ENCODE data around the gene USP12.
"Not testable (repeated sequence)": the region's sequence is repeated elsewhere in the genome, so short reads cannot be mapped to it uniquely, and the experiment has no call there.

The USP12 gene, protein sequence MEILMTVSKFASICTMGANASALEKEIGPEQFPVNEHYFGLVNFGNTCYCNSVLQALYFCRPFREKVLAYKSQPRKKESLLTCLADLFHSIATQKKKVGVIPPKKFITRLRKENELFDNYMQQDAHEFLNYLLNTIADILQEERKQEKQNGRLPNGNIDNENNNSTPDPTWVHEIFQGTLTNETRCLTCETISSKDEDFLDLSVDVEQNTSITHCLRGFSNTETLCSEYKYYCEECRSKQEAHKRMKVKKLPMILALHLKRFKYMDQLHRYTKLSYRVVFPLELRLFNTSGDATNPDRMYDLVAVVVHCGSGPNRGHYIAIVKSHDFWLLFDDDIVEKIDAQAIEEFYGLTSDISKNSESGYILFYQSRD

DNA sequence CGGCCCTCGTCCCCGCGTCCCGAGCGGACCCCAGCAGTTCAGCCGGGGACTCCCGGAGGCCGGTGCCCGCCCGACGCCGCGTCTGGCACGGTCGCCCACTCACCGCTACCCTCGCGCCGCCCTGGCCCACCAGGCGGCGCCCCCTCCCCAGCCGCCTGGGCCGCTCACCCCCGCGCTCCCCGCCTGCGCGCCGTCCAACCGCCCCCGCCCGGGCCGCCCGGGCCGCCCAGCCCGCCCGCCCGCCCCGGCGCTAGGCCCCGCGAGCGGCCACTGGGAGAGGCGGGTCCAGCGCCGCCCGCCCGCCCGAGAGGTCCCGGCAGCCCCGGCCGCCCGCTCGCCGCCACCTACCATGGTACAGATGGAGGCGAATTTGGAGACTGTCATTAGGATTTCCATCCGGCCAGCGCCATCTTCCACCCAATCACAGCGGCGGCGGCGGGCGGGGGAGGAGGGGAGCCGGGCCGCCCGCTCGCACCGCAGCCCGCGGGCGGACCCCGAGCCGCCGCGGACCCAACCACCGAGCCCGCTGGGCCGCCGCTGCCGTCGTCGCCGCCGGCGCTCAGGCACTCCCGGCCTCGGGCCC, at the start of gene USP12:
Gene USP12 (minus strand): TSS at position 568 of the 583 bp plus-strand sequence. CDS start 172 bp downstream, at position 396.
- DNase-seq, result no peak

DNA sequence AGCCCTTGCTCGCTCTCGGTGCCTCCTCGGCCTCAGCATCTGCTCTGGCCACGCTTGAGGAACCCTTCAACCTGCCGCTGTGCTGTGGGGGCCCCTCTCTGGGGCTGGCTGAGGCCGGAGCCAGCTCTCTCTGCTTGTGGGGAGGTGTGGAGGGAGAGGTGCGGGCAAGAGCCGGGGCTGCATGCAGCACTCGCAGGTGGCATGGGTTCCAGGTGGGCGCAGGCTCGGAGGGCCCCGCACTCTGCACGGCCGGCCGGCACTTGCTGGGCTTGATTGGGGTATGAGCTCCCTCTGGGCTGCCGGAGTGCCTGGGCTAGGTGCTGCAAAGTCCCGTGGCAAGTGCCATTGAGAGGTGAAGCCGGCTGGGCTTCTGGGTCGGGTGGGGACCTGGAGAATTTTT, 48.0 kb upstream of the USP12 start:
- no peak for DNase-seq

DNA sequence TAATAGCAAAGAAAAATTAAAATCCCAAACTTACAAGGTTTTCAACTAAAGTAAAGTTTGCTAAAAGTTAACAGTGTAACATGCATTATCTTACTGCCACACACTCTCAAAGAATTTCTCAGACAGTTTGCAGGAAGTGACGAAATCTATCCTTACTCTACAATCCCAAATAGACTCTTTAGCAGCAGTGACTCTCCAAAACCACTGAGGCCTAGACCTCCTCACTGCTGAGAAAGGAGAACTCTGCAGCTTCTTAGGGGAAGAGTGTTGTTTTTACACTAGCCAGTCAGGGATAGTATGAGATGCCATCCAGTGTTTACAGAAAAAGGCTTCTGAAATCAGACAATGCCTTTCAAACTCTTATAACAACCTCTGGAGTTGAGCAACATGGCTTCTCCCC, 47.2 kb upstream of the USP12 start:
- DNase-seq, result not testable (repeated sequence)

- not testable (repeated sequence) for DNase-seq
These were observed 46.2 kb upstream of the USP12 start for GRCh38 chr13:27217791-27218190.

DNA sequence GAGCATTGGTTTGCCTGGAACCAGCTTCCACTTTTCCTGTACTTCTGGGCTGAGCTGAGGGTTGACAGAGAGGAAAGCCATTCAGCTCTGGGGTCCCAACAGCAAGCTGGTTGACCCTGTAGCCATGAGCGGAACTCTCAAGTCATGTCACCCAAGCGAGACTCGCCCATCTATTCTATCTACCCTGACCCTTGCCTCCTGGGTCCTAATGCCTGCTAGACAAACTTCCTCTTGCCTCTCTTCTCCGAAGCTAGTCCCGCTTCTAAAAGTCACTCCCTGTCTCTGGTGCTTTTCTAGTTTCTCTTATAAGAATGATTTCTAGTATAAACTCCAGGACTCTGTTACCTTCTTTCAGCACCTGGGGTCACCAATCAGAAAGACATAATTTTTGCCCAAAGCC, 41.8 kb upstream of the USP12 start:
- DNase-seq, result not testable (repeated sequence)

DNA sequence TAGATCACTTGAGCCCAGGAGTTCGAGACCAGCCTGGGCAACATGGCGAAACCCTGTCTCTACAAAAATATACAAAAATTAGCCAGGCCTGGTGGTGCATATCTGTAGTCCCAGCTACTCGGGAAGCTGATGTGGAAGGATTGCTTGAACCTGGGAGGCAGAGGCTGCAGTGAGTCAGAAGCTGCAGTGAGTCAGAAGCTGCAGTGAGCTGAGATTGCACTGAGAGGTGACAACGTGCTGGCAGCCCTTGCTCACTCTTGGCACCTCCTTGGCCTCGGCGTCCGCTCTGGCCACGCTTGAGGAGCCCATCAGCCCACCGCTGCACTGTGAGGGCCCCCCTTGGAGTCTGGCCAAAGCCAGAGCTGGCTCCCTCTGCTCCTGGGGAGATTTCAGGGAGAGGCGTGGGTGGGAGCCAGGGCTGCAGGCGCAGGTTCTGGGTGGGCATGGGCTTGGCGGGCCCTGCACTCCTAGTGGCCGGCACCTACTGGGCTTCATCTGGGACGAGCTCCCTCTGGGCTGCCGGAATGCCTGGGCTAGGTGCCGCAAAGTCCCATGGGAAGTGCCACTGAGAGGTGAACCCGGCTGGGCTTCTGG, 40.3 kb upstream of the USP12 start:
- no peak for DNase-seq

DNA sequence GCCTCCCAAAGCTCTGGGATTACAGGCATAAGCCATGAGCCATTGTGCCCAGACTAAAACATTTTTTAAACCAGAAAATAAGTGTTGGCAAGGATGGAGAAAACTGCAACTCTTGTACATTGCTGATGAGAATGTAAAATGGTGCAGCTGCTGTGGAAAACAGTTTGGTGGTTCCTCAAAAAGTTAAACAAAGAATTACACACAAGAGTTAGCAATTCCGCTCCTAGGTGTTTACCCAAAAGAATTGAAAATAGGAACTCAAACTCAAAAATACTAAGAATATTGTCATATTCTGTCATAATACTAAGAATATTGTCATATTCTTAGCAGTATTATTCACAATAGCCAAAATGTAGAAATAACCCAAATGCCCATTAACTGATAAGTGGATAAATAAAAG, 39.7 kb upstream of the USP12 start:
- no peak for DNase-seq

DNA sequence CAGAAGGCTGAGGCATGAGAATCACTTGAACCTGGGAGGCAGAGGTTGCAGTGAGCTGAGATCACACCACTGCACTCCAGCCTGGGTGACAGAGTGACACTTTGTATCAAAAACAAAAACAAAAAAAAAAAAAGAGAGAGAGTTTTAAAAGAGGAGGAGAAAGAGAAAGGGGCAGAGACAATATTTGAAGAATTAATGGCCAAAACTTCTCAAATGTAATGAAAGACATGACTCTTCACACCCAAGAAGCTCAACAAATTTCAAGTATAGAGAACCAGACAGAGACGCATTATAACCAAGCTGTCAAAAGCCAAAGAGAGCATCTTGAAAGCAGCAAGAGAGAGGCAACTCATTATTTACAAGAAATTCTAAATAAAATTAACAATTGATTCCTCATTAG, 36.9 kb upstream of the USP12 start:
- DNase-seq, result no peak

GRCh38 chr13:27203854-27204253, 32.2 kb upstream of the USP12 start:
- DNase-seq, result no peak

DNA sequence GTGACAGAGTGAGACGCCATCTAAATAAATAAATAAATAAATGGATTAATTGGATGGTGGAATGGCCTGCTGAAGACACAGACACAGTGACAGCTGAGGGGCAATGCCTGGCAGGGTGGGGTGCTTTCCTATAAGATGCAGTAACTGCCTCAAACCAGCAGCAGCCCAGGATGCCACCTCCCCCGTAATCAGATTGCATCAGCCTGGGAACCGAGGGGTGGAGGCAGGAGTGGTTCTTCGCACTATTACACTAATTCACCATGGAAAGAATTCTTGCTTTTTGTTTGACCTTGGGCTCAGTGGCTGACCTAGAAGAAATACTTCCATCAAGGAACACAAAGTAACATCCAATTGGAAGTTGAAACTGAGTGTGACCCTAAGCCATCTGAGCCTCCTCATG, 31.6 kb upstream of the USP12 start:
- DNase-seq, result no peak

GRCh38 chr13:27201661-27202060, 30.1 kb upstream of the USP12 start:
- DNase-seq, result no peak

DNA sequence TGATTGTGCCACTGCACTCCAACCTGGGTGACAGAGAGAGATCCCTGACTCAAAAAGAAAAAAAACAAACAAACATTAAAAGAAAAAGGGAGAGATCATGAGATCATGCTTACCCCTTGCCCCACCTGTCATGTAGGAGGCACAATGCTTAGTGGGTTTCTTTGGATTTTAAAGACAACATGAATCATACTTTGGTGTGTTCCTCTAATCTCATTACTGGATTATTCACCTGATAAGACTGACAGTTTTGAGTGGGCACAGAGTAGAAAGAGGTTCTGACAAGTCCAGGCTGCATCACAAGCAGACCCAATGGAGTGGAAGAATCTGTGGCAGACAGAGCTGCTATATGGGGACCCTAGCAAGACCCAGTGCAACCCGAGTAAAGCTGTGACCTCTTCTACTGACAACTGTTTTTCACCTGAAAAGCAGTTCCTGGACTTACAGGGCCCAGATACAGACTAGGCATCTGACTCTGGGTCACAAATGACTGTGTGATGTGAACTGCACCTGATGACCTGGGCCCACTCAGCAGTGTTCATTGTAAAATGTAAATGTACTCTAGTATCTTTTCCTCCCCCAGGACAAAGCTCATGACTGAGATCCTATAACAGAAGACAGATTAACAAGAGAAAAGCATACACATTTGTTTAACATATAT, 28.9 kb upstream of the USP12 start:
- DNase-seq, result no peak

GRCh38 chr13:27199696-27200095, 28.1 kb upstream of the USP12 start:
- DNase-seq, result no peak

GRCh38 chr13:27199211-27199610, 27.6 kb upstream of the USP12 start:
- DNase-seq, result no peak

DNA sequence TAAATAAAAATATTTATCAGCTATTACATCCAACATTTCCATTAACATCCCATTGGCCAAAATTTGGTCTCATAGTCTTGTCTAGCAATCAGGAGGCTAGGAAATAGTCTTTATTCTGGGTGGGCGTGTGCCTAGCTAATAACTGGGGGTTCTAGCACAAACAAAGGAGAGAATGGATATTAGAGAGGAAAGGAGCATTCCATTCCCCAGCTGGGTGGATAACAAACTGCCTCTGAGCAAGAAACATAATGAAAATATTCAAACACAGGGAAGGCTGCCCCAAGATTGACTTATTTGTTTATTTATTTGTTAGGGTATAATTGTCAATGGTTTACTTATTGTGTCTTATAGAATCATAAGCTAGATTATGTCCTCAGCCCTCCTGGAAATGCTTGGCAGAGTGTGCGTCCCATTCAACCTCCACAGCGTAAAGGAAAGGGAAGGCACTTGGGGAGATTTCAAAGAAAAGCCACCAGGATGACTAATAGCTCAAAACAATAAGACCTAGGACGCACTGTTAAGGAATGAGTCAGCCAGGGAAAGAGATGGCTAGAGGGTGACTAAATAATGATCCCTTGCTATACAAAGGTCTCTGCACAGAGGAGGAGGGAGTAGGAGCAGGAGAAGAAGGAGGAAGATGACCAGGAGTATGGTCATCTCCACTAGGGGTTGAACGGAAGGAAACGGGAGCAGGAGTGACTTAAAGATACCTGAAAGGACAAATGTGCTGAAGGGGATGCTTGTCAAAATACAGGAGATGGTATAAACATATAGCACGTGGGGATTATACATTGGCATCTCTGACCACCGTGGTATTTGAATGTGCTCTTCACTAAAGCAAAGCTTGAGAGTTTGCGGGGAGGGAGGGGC, 23.5 kb upstream of the USP12 start:
- no peak for DNase-seq

DNA sequence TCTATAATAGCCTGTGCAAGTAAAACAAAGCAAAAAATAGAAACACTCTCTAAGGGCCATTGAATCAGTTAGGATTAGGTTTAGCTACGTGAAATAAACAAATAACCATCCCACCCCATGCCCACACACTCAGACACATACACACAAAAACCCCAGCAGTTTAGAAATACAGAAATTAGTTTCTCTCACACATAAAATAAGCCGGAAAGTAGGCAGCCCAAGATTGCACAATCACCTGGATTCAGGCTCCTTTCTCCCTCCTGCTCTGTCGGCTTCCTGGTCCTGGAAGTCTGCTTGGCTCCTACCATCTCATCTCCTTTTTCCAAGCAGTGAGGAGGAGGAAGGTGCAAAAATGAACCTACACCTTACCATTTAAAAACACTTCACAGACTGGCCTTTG, 22.6 kb upstream of the USP12 start:
- no peak for DNase-seq

GRCh38 chr13:27193496-27193895, 21.9 kb upstream of the USP12 start:
- DNase-seq, result no peak

GRCh38 chr13:27192973-27193372, 21.4 kb upstream of the USP12 start:
- DNase-seq, result no peak

- not testable (repeated sequence) for DNase-seq
These were observed 20.8 kb upstream of the USP12 start for GRCh38 chr13:27192367-27192766.

DNA sequence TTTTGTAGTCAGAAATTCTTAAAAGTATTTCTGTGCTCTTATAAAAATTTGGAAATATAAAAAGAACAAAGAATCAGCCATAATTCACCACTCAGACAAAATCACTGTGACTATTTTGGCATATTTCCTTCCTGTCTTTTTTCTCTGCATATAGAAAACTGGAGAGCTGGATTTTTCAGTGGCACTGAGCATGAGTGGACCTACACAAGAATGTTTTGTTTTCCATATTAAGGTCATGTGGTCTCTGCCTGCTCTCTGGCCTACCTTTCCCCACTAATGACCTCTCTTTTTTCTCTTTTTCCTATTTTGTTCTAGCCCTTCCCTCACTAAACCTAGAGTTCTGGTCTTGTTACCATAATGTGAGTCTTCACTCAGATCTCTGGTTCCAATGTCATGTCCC, 17.6 kb upstream of the USP12 start:
- no peak for DNase-seq

GRCh38 chr13:27188239-27188638, 16.6 kb upstream of the USP12 start:
- no peak for DNase-seq

DNA sequence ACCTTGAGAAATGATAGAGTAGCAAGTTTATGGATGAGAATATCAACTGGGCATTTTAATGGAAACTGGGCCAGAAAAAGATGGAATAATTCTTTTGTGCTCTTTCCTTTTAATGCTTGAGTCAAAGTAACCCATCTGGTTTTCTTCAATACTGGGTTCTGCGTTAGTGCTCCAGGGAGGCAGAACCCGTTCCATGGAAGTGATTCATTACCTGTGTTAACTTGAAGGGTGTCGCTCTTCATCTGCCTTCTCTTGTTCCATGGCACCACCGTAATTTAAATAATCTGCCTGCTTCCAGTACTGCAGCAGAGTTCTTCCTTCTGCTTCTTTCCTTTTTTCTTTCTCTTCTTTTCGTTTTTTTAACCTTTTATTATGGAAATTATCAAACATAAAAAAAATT, 14.7 kb upstream of the USP12 start:
- DNase-seq, result no peak

Data from NCI-H774 (cell line).